HG02840 (cell line): ENCODE measurements around the gene TRIB2.

Experiments
- ATAC-seq: cut with Tn5 transposase; IDR thresholded peaks from one replicate; pipeline ENCODE4 v1.9.1; 2021; ENCODE audit warnings: mild to moderate bottlenecking, moderate library complexity, moderate number of reproducible peaks; ENCODE audit not compliant: unreplicated experiment, low FRiP score

TRIB2 gene

GRCh38 chr2:12718711-12719399, 2.1 kb downstream of the TRIB2 start:
- no peak for ATAC-seq

GRCh38 chr2:12719400-12720277, 2.9 kb downstream of the TRIB2 start:
- no peak for ATAC-seq

- ATAC-seq = no peak
Observed at GRCh38 chr2:12720278-12720620, 3.5 kb downstream of the TRIB2 start.

GRCh38 chr2:12720754-12721378, 4.1 kb downstream of the TRIB2 start:
- no peak for ATAC-seq

- ATAC-seq = no peak
Observed at GRCh38 chr2:12721566-12722446, 5.1 kb downstream of the TRIB2 start.

GRCh38 chr2:12722447-12723316, 5.9 kb downstream of the TRIB2 start:
- ATAC-seq = no peak

GRCh38 chr2:12723736-12724463, 7.2 kb downstream of the TRIB2 start:
- ATAC-seq = no peak

GRCh38 chr2:12725233-12726187, 8.8 kb downstream of the TRIB2 start:
- no peak for ATAC-seq

GRCh38 chr2:12726271-12726670, 9.5 kb downstream of the TRIB2 start:
- no peak for ATAC-seq

GRCh38 chr2:12727065-12727464, 10.3 kb downstream of the TRIB2 start:
- ATAC-seq = no peak

- no peak for ATAC-seq
Observed at GRCh38 chr2:12727641-12728040, 10.9 kb downstream of the TRIB2 start.

- peak; percentile 86 for ATAC-seq
Observed at GRCh38 chr2:12728221-12728777, 11.6 kb downstream of the TRIB2 start.

GRCh38 chr2:12730265-12730664, 13.5 kb downstream of the TRIB2 start:
- no peak for ATAC-seq

GRCh38 chr2:12731701-12732280, 15.1 kb downstream of the TRIB2 start:
- no peak for ATAC-seq

GRCh38 chr2:12732651-12733050, 15.9 kb downstream of the TRIB2 start:
- ATAC-seq = no peak

- ATAC-seq = no peak
Observed at GRCh38 chr2:12733846-12734245, 17.1 kb downstream of the TRIB2 start.
